Trophoblast cell (in vitro differentiated cells and primary cell): ENCODE measurements around the gene MSRB1.

Experiments
- DNase-seq, 2 donors: peaks; one replicate each; pipeline ENCODE4 v3.0.0-alpha.2; 2016
- H2AFZ ChIP-seq: 2 replicates; pipeline ENCODE4 v1.6.1; 2013; ENCODE audit warnings: low read length, moderate library complexity, mild to moderate bottlenecking; ENCODE audit not compliant: insufficient read depth, poor library complexity
- H2AK5ac ChIP-seq: 2 replicates; pipeline ENCODE4 v1.6.1; 2013; ENCODE audit warnings: mild to moderate bottlenecking, low read length
- H2BK120ac ChIP-seq: 2 replicates; pipeline ENCODE4 v1.6.1; 2013; ENCODE audit warnings: low read length, mild to moderate bottlenecking, moderate library complexity; ENCODE audit not compliant: insufficient read depth, poor library complexity
- H2BK12ac ChIP-seq: 2 replicates; pipeline ENCODE4 v1.6.1; 2013; ENCODE audit warnings: mild to moderate bottlenecking, low read length, moderate library complexity
- H2BK5ac ChIP-seq: 2 replicates; pipeline ENCODE4 v1.6.1; 2013; ENCODE audit warnings: low read length, low read depth, moderate library complexity, mild to moderate bottlenecking; ENCODE audit not compliant: poor library complexity
- H3K14ac ChIP-seq: 2 replicates; pipeline ENCODE4 v1.6.1; 2013; ENCODE audit warnings: mild to moderate bottlenecking, low read length
- H3K18ac ChIP-seq: 2 replicates; pipeline ENCODE4 v1.6.1; 2013; ENCODE audit warnings: mild to moderate bottlenecking, low read length
- H3K23ac ChIP-seq: 2 replicates; pipeline ENCODE4 v1.6.1; 2013; ENCODE audit warnings: low read length
- H3K27ac ChIP-seq: 2 replicates; pipeline ENCODE4 v1.5.1; 2013; ENCODE audit warnings: low read depth, mild to moderate bottlenecking, inconsistent platforms, low read length, moderate library complexity
- H3K27me3 ChIP-seq: 2 replicates; pipeline ENCODE4 v1.6.1; 2013; ENCODE audit warnings: inconsistent platforms, mild to moderate bottlenecking, low read length, moderate library complexity; ENCODE audit not compliant: insufficient read depth
- H3K36me3 ChIP-seq, 2 experiments: 1 replicate in 1 of 2; 2 replicates in 1 of 2; pipeline ENCODE4 v1.6.1; 2013; ENCODE audit warnings: low read length in 2 of 2, mild to moderate bottlenecking in 2 of 2, moderate library complexity in 1 of 2; ENCODE audit not compliant: insufficient read depth in 2 of 2, control insufficient read depth in 1 of 2
- H3K4ac ChIP-seq: 2 replicates; pipeline ENCODE4 v1.6.1; 2013; ENCODE audit warnings: low read depth, mild to moderate bottlenecking, low read length, moderate library complexity
- H3K4me1 ChIP-seq, 2 experiments: 1 replicate in 1 of 2; 2 replicates in 1 of 2; pipeline ENCODE4 v1.6.1; 2013; ENCODE audit warnings: low read length in 2 of 2, mild to moderate bottlenecking in 2 of 2, moderate library complexity in 1 of 2; ENCODE audit not compliant: insufficient read depth in 2 of 2, control insufficient read depth in 1 of 2
- H3K4me2 ChIP-seq: 2 replicates; pipeline ENCODE4 v1.6.1; 2013; ENCODE audit warnings: inconsistent platforms, mild to moderate bottlenecking, low read length, moderate library complexity
- H3K4me3 ChIP-seq: 2 replicates; pipeline ENCODE4 v1.5.1; 2013; ENCODE audit warnings: mild to moderate bottlenecking, low read depth, low read length, inconsistent platforms
- H3K79me1 ChIP-seq: one replicate; pipeline ENCODE4 v1.6.1; 2013; ENCODE audit warnings: low read length
- H3K79me2 ChIP-seq: 2 replicates; pipeline ENCODE4 v1.6.1; 2013; ENCODE audit warnings: low read length, mild to moderate bottlenecking; ENCODE audit not compliant: control insufficient read depth, insufficient read depth, poor library complexity
- H3K9ac ChIP-seq: 2 replicates; pipeline ENCODE4 v1.6.1; 2013; ENCODE audit warnings: mild to moderate bottlenecking, low read length
- H3K9me3 ChIP-seq: 2 replicates; pipeline ENCODE4 v1.6.1; 2013; ENCODE audit warnings: low read depth, mild to moderate bottlenecking, control low read depth, inconsistent platforms, low read length; ENCODE audit not compliant: insufficient read depth
- H4K12ac ChIP-seq: 2 replicates; pipeline ENCODE4 v1.6.1; 2013; ENCODE audit warnings: low read depth, mild to moderate bottlenecking, low read length, moderate library complexity
- H4K8ac ChIP-seq: 2 replicates; pipeline ENCODE4 v1.6.1; 2013; ENCODE audit warnings: low read depth, mild to moderate bottlenecking, low read length, moderate library complexity
- H4K91ac ChIP-seq: one replicate; pipeline ENCODE4 v1.6.1; 2013; ENCODE audit warnings: low read depth, mild to moderate bottlenecking, low read length, moderate library complexity
- WGBS: extraction: QIAGEN DNeasy Blood & Tissue Kit; methylation state at CpG from one replicate; pipeline ENCODE4 v1.1.7; 2013; ENCODE audit warnings: missing lambda C conversion rate; ENCODE audit not compliant: insufficient read length, insufficient coverage; ENCODE audit errors: extremely low coverage; 5-methylcytosine and 5-hydroxymethylcytosine counted together

MSRB1 gene

GRCh38 chr16:1947369-1947670 lies 4.3 kb upstream of the MSRB1 start:
- no peak overlapping the region for H2AFZ ChIP-seq
- no peak overlapping the region for H2BK12ac ChIP-seq
- no peak overlapping the region for H4K8ac ChIP-seq
- H3K27ac ChIP-seq, result no peak overlapping the region
- H2AK5ac ChIP-seq, result no peak overlapping the region
- H2BK120ac ChIP-seq, result no peak overlapping the region
- H3K9me3 ChIP-seq, result peaks cover 10% of the 10 kb centered on the region
- peaks cover 7% of the 10 kb centered on the region for H3K79me1 ChIP-seq
- peaks cover 1 to 7% of the 10 kb centered on the region in 2 experiments for H3K4me1 ChIP-seq
- WGBS, result no CpG with 5 or more reads among the region's 9 CpGs
- H3K9ac ChIP-seq, result no peak overlapping the region
- H3K79me2 ChIP-seq, result peaks cover 3% of the 10 kb centered on the region
- H2BK5ac ChIP-seq, result no peak overlapping the region
- no peak overlapping the region for H3K4me2 ChIP-seq
- no peak overlapping the region for H3K18ac ChIP-seq
- H4K91ac ChIP-seq, result no peak overlapping the region
- H3K36me3 ChIP-seq, result no peaks in the 10 kb centered on the region
- H3K4me3 ChIP-seq, result no peak overlapping the region
- H3K23ac ChIP-seq, result no peak overlapping the region
- no peak overlapping the region for H3K4ac ChIP-seq
- no peak for DNase-seq
- no peaks in the 10 kb centered on the region for H3K27me3 ChIP-seq
- H3K14ac ChIP-seq, result no peak overlapping the region
- H4K12ac ChIP-seq, result no peak overlapping the region

- peaks cover 3% of the 10 kb centered on the region for H3K79me2 ChIP-seq
- no CpG with 5 or more reads among the region's 38 CpGs for WGBS
Observed at GRCh38 chr16:1946495-1947368, 3.7 kb upstream of the MSRB1 start.

GRCh38 chr16:1945559-1946391 lies 2.8 kb upstream of the MSRB1 start:
- WGBS, result no CpG with 5 or more reads among the region's 19 CpGs
- H3K27ac ChIP-seq, result no peak overlapping the region
- no peak overlapping the region for H2BK120ac ChIP-seq
- H3K9me3 ChIP-seq, result peaks cover 10% of the 10 kb centered on the region
- peaks cover 16 to 21% of the 10 kb centered on the region in 2 experiments for H3K4me1 ChIP-seq
- no peak overlapping the region for H3K23ac ChIP-seq
- H3K79me1 ChIP-seq, result peaks cover 7% of the 10 kb centered on the region
- no peak overlapping the region for H3K9ac ChIP-seq
- H3K14ac ChIP-seq, result no peak overlapping the region
- no peaks in the 10 kb centered on the region for H3K27me3 ChIP-seq
- no peak overlapping the region for H4K8ac ChIP-seq
- H3K4ac ChIP-seq, result no peak overlapping the region
- no peak overlapping the region for H4K91ac ChIP-seq
- H3K36me3 ChIP-seq, result peaks cover 0 to under 1% of the 10 kb centered on the region in 2 experiments
- no peak overlapping the region for H4K12ac ChIP-seq
- peaks cover 3% of the 10 kb centered on the region for H3K79me2 ChIP-seq
- H2AK5ac ChIP-seq, result no peak overlapping the region
- no peak overlapping the region for H3K18ac ChIP-seq
- no peak overlapping the region for H3K4me2 ChIP-seq
- H2BK12ac ChIP-seq, result no peak overlapping the region
- H2AFZ ChIP-seq, result no peak overlapping the region
- H2BK5ac ChIP-seq, result no peak overlapping the region
- DNase-seq, result peak in 1 of 2 donors; percentile 78
- H3K4me3 ChIP-seq, result no peak overlapping the region

More at GRCh38 chr16:1946495-1947368, 3.7 kb upstream of the MSRB1 start:
- Histone ChIP-seq H2BK5ac (no peak overlapping the region), H4K91ac (no peak overlapping the region), H3K27ac (no peak overlapping the region), H3K27me3 (no peaks in the 10 kb centered on the region), H3K14ac (no peak overlapping the region), H3K9me3 (peaks cover 10% of the 10 kb centered on the region), H4K12ac (no peak overlapping the region), H3K23ac (no peak overlapping the region), H3K4me1 (peaks cover 6 to 12% of the 10 kb centered on the region in 2 experiments), H3K36me3 (no peaks in the 10 kb centered on the region), H3K79me1 (peaks cover 7% of the 10 kb centered on the region), H3K4me2 (no peak overlapping the region), H3K9ac (no peak overlapping the region), H2BK12ac (no peak overlapping the region), H2BK120ac (no peak overlapping the region), H2AK5ac (no peak overlapping the region), H3K18ac (no peak overlapping the region), H3K4me3 (no peak overlapping the region), H3K4ac (no peak overlapping the region), H4K8ac (no peak overlapping the region), H2AFZ (no peak overlapping the region)
- DNase-seq, result no peak

- Histone ChIP-seq H2AK5ac (no peak overlapping the region), H2BK120ac (no peak overlapping the region), H3K4ac (no peak overlapping the region), H3K4me1 (peaks cover 22 to 26% of the 10 kb centered on the region in 2 experiments), H4K12ac (no peak overlapping the region), H3K23ac (no peak overlapping the region), H2AFZ (no peak overlapping the region), H4K8ac (no peak overlapping the region), H3K79me2 (peaks cover 3% of the 10 kb centered on the region), H3K27me3 (no peaks in the 10 kb centered on the region), H3K4me3 (no peak overlapping the region), H2BK5ac (no peak overlapping the region), H3K14ac (no peak overlapping the region), H2BK12ac (no peak overlapping the region), H3K9me3 (peaks cover 7% of the 10 kb centered on the region), H3K18ac (no peak overlapping the region), H3K79me1 (peaks cover 7% of the 10 kb centered on the region), H3K36me3 (peaks cover 4 to 7% of the 10 kb centered on the region in 2 experiments), H3K27ac (no peak overlapping the region), H3K9ac (no peak overlapping the region), H3K4me2 (no peak overlapping the region), H4K91ac (no peak overlapping the region)
- WGBS, result no CpG with 5 or more reads among the region's 21 CpGs
- DNase-seq, result no peak
Observed at GRCh38 chr16:1944612-1945199, 1.7 kb upstream of the MSRB1 start.
